HG02588 (cell line): ENCODE measurements around the gene DLG1.

ENCODE experiments used
- ATAC-seq: cut with Tn5 transposase; IDR thresholded peaks from one replicate; pipeline ENCODE4 v1.9.1; 2021; ENCODE audit warnings: mild to moderate bottlenecking, moderate library complexity; ENCODE audit not compliant: unreplicated experiment

DLG1 gene

DNA sequence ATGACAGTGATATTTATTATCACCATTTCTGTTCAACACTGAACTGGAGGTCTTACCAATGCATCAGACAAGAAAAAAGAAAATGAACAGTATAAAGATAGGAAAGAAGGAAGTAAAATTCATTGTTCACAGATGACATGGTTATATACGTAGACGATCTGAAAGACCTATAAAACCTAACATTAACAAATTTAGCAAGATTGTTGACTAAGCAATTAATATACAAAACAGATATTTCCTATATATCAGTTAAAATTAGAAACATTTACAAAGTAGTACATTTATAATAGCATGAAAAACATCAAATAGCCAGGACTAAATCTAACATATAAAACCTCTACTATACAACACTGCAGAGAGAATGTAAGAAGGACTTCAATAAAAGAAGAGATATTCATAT is 176.0 kb downstream of the DLG1 start:
- ATAC-seq: no peak

DNA sequence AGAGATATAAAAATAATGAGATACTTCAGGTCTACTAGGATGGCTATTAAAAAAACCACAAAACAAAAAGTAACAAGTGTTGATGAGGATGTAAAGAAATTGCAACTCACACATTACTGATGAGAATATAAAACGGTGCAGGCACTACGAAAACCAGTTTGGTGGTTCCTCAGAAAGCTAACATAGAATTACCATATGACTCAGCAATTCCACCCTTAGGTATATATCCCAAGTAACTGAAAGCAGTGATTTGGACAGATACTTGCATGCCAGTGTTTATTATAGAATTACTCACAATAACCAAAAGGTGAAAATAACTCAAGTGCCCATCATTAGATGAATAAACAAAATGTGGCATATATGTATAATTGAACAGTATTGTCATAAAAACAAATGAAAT is 181.3 kb downstream of the DLG1 start:
- ATAC-seq: no peak

DNA sequence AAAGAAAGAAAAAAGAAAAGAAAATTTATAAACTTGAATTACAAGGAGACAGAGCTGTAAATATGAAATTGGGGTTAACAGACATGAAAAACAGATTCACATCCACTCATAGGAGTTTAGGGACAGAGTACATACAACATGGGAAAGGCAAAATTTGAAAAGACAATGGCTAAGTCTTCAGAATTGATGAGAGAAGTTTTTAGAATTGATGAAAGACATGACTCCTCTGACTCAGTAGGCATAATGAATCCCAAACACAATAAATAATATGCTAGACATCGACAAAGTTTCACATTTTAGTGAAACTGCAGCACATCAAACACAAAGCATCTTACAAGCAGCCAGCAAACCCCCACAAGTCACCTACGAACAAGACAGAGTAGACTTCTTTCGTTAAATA is 184.4 kb downstream of the DLG1 start:
- no peak for ATAC-seq

DNA sequence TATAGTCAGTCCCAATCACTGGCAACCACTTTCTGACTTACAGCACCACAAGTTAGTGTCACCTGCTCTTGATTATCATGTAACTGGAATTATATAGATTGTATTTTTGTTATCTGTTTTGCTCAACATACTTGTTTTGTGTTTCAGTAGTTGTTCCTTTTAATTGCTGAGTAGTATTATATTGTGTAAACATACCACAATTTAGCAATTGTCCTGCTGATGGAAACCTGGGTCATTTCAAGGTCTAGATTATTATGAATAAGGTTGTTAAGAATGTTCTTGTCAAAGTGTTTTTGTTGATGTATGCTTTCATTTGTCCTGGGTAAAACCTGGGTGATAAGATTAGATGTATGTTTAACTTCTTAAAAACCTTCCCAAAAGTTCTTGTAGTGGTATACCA is 186.7 kb downstream of the DLG1 start:
- ATAC-seq: no peak

DNA sequence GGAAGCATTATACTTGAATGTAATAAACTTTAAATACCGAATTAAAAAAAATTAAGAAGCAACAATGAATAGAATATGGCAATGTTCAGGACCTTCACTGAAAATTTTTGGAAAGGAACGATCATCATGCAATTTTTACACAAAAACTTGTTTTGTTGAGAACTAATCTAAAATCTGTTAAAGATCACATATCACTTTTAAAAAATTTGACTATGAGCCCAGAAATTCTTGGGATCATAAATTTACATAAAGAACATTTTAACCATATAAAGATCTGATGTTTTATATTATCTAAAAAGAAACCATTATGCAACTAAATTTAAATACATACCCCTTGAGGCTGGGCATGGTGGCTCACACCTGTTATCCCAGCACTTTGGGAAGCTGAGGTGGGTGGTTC is 192.6 kb downstream of the DLG1 start:
- no peak for ATAC-seq

DNA sequence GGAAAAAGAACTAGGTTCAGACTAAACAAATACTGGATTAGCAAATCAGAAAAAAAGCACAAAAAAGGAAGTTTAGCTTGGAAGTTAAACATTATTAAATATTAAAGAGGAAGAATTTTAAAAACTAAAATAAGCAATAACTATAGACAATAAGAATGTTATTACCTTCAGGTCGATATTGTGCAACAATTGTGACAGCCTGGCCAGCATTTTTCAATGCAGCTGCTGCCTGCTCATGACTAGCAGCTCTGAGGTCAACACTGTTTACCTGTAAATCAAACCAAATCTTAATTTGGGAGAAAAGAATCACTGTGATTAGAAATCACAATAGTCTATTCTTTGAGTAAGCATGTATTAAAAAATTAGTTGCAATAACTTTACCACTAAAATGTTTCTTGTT is 193.7 kb downstream of the DLG1 start:
- ATAC-seq: no peak

DNA sequence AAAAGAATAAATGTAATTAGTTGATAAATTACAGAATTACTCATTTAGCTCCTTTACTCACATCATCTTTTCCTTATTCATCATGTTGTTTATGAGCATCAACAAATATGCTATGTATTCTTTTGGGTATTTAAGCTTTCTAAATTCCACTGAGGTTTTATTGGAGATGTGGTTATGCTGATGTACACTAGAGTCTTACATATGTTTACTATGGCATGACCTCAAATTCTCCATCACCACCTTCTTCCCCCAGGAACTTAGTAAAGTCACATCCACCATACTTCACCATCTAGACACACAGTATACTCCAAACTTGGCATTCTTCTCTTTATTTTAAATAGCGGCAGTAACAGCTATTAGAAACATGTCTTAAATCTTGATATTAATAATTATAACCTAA is 194.6 kb downstream of the DLG1 start:
- no peak for ATAC-seq

DNA sequence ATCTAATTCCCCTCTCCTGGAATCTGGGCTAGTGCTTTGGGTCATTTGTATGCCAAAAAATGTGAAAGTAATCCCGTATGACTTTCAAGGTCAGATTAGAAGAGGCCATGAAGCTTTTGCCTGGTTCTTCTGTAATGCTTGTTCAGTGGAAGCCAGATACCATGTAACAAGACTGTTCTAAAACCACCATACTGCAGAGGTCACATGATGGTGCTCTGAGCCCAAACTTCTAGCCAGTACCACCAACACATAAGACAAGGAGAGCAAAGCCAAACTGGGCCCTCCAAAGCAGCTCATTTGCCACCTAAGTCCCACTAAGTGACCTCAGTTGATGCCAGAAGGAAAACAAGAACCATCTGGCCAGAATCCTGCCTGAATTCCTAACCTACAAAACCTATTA is 204.5 kb downstream of the DLG1 start:
- no peak for ATAC-seq

DNA sequence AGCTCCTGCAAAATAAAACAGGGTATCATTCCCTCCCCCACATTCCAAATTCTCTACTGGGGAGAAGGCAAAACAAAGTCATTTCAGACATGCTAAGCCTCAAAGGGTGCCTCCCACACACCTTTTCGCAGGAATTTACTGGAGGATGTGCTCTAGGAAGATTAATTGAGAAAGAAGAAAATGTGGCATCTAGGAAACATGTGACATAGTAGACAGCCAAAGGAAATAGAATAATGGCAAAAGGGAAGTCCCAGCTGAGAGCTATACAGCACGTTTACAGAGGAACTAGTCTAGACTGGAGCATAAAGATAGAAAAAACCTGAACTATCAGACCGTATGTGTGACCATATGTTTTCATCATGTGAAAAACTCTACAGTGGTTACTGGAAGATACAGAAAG is 210.0 kb downstream of the DLG1 start:
- ATAC-seq: no peak

DNA sequence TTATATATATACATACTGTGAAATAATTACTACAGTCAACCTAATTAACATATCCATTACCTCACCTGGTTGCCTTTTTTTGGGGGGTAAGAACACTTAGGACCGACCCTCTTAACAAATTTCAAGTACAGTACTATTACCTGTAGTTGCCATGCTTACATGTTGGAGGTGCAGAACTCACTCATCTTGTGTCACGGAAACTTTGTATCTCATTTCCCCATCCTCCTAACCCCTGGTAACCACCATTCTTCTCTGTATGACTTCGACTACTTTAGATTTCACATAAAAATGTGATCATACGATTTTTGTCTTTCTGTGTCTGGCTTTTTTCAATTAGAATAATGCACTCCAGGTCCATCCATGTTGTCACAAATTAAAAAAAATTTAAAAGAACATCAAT is 213.3 kb downstream of the DLG1 start:
- no peak for ATAC-seq

DNA sequence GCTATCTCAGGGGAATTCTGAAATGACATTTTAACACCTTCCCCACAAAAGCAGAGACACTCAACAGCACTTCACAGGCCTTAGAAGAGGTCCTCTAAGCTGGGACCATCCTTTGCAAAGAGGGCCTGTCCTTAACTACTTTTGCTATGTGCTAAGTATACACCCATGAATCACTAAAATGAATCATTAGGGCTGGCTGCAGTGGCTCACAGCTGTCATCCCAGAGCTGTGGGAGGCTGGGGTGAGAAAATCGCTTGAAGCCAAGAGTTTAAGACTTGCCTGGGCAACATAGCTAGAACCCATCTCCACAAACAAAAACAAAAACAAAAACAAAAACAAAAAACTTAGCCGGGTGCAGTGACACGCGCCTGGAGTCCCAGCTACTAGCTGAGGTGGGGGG is 214.9 kb downstream of the DLG1 start:
- no peak for ATAC-seq

DNA sequence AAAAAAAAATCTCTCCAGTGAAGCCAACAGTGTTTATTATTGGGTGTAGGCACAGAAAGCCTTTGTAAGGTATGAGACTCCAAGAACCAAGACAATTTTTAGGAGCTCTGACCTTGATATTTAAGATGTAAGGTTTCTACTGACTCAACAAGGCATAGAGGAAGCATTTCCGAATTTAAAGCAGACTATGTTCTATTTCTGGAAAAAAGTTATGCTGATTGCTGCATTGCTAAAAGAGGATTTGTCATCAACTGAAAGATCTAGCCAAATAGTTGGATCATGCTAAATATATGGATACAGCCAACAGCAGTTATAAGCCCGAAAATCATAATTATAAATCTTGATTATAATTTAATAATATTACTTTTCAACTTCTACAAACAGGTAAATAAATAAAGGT is 215.5 kb downstream of the DLG1 start:
- ATAC-seq: no peak

DNA sequence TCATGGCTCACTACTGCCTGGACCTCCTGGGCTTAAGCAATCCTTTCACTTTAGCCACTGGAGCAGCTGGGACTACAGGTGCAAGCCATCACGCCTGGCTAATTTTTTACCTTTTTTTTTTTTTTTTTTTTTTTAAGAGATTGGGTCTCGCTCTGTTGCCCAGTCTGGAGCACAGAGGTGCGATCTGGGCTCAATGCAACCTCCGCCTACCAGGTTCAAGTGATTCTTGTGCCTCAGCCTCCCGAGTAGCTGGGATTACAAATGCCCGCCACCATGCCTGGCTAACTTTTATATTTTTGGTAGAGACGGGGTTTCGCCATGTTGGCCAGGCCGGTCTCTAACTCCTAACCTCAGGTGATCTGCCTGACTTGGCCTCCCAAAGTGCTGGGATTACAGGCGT is 218.1 kb downstream of the DLG1 start:
- ATAC-seq: no peak

DNA sequence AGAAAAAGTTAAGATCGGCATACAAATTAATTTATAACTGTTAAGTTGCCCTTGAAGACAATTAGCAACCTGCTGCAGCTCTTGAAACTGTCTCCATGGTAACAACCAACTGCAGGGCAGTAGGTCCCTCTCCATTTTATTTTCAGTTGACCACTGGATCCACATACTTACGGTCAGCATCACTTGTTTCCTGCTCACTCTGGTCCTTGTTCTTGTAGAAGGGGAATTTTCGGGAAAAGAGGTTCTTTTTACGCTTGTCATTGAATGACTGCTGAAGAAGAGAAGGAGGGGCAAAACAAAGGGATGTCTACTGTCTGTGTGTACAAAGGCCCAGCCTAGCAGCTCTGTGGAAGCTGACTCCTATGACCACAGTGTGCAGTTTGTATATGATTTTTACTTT is 222.0 kb downstream of the DLG1 start:
- no peak for ATAC-seq

DNA sequence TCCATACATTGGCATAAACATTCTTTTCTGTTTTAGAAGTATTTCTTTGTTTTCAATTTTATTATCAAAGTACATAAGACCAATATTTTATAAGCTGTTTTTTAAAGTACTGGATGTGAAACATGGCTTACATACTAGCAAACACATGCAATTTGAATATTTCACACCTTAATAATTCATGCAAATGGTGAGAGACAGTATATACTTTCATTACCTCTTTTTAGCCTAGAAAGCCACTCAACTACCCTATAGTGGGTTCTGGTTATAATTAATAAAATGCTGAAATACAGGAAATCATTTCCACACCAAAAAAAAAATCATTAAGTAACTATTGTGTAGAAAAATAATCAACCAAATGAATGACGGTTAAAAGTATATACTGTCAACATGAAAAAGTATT is 230.3 kb downstream of the DLG1 start:
- no peak for ATAC-seq

DNA sequence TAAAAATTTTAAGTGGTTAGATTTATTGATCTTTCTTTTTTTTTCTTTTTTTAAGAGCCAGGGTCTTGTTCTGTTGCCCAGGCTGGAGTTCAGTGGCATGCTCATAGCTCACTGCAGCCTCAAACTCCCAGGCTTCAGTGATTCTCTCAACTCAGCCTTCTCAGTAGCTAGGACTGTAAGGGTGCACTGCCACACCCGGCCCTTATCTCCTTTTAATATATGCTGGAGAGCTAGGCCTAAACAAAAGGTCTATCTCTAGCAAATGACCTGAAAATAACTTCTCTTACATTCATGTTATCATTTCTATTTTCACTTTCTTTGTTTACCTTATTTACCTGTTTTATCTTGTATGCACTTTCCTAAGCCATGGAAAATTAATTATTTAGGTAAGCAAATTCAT is 233.6 kb downstream of the DLG1 start:
- no peak for ATAC-seq

DNA sequence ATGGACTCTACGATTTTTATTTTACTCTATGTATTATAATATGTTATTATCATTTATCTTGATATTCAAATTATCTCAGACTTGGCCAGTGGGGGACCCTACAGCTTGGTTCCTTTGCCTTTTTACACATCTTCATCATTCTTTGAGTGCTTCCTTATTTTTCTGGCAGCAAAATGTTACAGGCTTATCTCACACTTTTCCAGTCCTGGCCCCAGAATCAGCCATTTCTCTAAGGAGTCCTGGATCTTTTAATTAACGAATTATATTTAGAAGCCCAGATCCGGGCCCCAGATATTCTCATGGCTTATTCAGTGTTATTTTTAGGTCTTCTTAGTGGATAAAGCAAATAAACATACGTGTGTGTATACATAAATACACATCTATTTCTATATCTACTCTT is 236.0 kb downstream of the DLG1 start:
- no peak for ATAC-seq

DNA sequence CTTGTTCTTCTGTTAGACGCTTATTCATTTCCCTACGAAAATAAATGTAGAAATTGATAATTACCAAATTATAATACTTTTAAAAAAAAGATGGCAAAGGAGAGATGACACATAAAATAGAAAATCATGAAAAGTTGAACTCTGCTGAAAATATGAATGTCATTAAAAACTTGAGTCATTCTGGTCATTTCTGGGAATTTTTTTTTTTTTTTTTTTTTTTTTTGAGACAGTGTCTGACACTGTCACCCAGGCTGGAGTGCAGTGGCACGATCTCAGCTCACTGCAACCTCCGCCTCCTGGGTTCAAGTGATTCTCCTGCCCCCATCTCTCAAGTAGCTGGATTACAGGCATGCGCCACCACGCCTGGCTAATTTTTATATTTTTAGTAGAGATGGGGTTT is 246.8 kb downstream of the DLG1 start:
- peak; percentile 18 for ATAC-seq

DNA sequence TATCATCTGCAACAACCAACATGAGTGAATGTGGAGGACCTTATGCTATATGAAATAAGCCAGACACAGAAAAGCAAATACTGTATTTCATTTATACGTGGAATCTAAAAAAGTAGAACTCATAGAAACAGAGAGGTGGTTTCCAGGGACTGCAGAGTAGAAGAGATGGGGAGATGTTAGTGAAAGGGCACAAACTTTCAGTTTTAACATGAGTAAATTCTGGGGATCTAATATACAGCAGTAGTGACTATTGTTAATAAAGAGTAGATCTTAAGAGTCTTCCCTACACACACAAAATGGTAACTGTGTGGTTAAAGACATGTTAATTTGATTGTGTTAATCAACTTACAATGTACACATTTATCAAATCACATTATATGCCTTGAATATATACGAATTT is 247.9 kb downstream of the DLG1 start:
- no peak for ATAC-seq

DNA sequence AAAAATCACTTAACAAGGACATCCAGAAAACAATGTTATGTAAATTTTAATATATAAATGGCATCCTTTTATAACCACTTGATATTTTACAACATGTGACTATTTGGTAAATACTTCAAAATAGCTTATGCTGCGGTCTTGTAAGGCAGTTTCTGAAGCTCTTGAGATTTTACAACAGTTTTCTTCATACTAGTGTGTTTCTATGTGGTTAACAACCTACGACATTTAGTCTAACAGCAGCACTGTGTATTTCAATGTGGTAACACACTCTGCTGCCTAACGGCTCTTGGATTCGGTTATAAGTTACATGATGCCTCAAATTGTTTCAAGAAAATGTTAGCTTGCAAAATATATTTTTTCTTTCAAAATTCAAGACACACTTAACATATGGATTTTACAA is 255.9 kb downstream of the DLG1 start:
- ATAC-seq: no peak

DNA sequence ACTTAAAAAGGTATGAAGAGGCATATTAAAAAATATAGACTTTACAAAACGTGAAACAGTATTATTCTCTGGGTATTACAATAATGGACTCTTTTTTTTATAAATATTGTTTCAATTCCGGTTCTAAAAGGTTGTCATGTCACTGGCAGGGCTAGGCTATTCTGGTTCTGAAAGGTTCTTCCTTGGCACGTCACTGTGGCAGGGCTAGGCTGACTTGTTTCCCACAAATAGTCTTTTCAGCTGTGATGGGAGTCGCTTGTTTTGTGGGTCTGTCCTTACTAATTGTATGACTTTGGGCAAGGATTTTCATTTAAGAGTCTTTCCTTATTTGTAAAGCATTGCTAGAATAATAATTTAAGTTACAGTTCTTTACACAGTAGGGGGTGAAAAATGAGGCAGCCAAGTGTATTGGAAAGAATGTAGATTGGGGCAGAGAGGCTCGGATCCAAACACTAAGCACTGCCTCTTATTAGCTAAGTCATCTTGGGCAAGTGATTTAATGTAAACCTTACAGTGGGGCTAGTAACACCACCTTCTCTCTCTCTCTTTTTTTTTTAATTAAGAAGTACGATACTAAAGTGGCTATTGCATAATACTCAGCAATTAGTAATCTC is 256.4 kb downstream of the DLG1 start:
- no peak for ATAC-seq

DNA sequence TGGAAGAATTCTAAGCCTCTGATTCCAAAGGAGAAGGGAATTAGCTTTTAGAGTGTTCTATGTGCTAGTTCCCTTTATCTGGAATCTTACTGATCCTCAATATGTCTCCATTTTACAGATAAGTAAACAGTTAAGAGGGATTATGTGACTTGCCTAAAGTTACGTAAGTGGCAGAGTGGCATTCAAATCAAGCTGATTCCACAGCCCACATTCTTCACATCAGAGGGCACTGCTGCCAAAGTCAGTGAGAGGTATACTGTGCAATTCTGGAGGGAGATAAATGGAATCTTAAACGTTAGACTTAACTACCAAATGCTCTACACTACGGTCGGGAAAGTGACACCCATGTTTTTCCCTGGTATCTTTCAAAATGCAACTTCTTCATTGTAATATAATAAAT is 257.8 kb downstream of the DLG1 start:
- no peak for ATAC-seq

DNA sequence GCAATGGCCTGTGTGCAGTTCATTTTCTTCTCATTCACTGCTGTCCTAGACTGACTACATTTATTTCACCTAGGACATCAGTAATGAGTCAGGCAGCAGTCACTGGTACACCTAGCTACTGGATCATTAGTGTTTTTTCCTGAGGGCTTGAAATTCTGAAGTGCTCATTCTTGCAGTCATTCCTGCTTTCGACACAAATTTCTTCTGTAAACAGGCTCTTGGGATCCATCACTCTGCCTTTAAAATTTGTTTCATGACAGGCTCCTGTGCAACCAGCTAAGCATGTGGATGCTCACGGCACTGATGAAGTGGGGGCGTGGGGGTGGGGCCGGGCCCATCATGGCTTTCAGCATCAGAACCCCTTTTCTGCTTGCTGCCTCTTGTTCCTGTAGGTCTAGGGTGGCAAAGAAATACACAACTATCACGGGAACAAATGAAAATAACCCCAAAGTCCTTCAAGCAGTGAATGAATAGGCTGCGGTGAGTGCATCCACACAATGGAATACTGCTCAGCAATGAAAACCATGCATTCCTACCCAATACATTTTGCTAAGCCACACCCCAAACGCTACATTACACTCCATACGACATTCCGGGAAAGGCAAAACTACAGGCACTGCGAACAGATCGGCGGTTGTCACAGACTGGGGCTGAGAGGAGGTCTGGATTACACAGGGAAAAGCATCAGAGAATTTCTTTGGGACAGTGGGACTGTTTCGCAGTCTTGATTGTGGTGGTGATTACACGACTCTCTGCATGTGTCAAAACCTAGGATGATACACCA is 259.5 kb downstream of the DLG1 start:
- no peak for ATAC-seq
